Brain microvascular endothelial cell (primary cell): Measurements from ENCODE around the gene C1orf87.

Experiments
- DNase-seq: peaks from one replicate; pipeline ENCODE4 v3.0.0-alpha.2; 2020
- H3K27ac ChIP-seq: fragments of 250-450 bp; sonication (Bioruptor Pico); 2 replicates; pipeline ENCODE4 v1.5.1; 2020; ENCODE audit warnings: mild to moderate bottlenecking, moderate library complexity
- H3K27me3 ChIP-seq: fragments of 250-450 bp; sonication (Bioruptor Pico); replicated peaks from 2 replicates; pipeline ENCODE4 v1.5.1; 2020; ENCODE audit warnings: mild to moderate bottlenecking
- H3K36me3 ChIP-seq: fragments of 250-450 bp; sonication (Bioruptor Pico); replicated peaks from 2 replicates; pipeline ENCODE4 v1.5.1; 2020; ENCODE audit warnings: mild to moderate bottlenecking
- H3K4me3 ChIP-seq: 2 replicates; pipeline ENCODE4 v1.5.1; 2011; ENCODE audit warnings: low read depth, mild to moderate bottlenecking, control low read depth, low read length, moderate library complexity
- CTCF ChIP-seq: IDR thresholded peaks from 2 replicates; pipeline ENCODE4 v1.5.1; 2011; ENCODE audit warnings: low read depth, mild to moderate bottlenecking, moderate library complexity, low read length, control low read depth, inconsistent platforms; ENCODE audit errors: missing control alignments
- in situ Hi-C: cut with HindIII; loops from 2 replicates; pipeline ENCODE4 v1.10.0; 2017; ENCODE audit warnings: low sequenced_read_pairs, low pct_ligation_motif_present

C1orf87 gene

DNA sequence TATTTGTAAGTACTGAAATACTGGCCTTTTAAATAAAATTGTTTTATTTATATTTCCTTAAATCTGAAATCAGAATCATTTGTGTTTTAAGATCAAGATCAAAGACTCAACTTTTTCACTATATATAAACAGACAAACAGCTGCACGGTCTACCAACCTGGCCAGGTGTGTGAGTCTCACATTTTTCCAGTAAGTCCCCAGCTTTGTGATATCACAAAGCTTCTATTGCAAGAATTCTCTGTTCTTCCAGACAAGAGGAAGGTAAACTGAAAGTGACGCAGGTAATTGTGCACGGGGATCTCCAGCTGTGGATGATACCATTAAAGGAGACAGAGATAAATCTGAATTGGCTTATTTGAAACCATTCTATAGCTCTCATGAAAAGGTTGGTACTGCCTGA, 105.8 kb downstream of the C1orf87 start:
- in situ Hi-C loops, result no loop called here
- H3K27me3 ChIP-seq, result no peaks in the 10 kb centered on the region
- no peak overlapping the region for H3K4me3 ChIP-seq
- H3K36me3 ChIP-seq, result no peaks in the 10 kb centered on the region
- DNase-seq, result no peak
- no peak overlapping the region for H3K27ac ChIP-seq
- no peak for TF ChIP-seq CTCF

- DNase-seq, result no peak
- no peak for TF ChIP-seq CTCF
- in situ Hi-C loops, result no loop called here
- Histone ChIP-seq H3K27me3 (no peaks in the 10 kb centered on the region), H3K27ac (no peak overlapping the region), H3K4me3 (no peak overlapping the region), H3K36me3 (no peaks in the 10 kb centered on the region)
Observed at GRCh38 chr1:59967141-59967697, 106.4 kb downstream of the C1orf87 start.

DNA sequence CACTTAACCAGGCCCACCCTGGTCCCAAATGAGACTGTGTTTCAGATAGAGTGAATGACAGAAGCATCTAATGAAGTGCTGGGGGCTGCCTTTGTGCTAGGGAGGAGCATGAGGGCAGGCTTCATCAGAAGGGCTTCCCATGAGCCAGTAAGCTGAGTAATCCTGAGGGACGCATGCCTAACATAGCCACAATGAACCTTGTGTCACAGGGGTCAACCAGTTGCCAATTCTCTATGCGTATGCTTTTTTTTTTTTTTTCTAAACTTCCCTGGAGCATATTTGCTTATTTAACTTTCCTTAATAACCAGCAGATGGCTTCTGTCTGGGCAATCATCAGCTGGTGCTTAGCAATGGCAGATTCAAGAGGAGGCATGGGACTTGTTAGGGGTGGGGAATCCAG, 121.5 kb downstream of the C1orf87 start:
- H3K27me3 ChIP-seq, result no peaks in the 10 kb centered on the region
- peak; percentile 4 for TF ChIP-seq CTCF
- H3K27ac ChIP-seq, result no peak overlapping the region
- peak; percentile 31 for DNase-seq
- in situ Hi-C loops, result no loop called here
- H3K4me3 ChIP-seq, result no peak overlapping the region
- H3K36me3 ChIP-seq, result no peaks in the 10 kb centered on the region

DNA sequence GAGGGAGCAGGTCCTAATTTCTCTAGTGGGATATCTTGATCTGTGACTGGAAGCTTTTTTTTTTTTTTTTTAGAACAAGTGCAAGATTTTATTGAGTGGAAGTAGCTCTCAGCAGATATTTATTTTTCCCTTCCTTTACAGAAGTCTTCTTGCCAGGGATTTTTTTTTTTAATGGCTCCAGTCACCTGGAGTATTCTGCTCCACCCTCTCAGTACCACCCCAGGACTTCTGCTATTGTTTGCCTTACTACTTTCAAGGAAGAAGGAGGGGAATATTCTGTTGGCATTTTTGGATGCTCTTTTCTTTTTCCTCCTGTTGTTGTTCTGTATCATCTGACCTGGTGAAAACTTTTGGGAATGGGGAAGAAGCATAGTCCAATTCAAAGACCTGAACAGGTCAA, 123.9 kb downstream of the C1orf87 start:
- TF ChIP-seq CTCF, result no peak
- Histone ChIP-seq H3K27ac (no peak overlapping the region), H3K4me3 (no peak overlapping the region), H3K27me3 (no peaks in the 10 kb centered on the region), H3K36me3 (no peaks in the 10 kb centered on the region)
- no peak for DNase-seq
- in situ Hi-C loops, result no loop called here

- no peak overlapping the region for H3K4me3 ChIP-seq
- in situ Hi-C loops, result no loop called here
- DNase-seq, result no peak
- H3K27ac ChIP-seq, result no peak overlapping the region
- H3K36me3 ChIP-seq, result no peaks in the 10 kb centered on the region
- H3K27me3 ChIP-seq, result no peaks in the 10 kb centered on the region
- TF ChIP-seq CTCF, result no peak
Observed at GRCh38 chr1:59948990-59949389, 124.6 kb downstream of the C1orf87 start.
